CD1c-positive myeloid dendritic cell (primary cell): ENCODE data around the gene S100A9.
"Not testable (repeated sequence)": the region's sequence is repeated elsewhere in the genome, so short reads cannot be mapped to it uniquely, and the experiment has no call there.

Source experiments
- DNase-seq: peaks from one replicate; pipeline ENCODE4 v3.0.0-alpha.2; 2016; ENCODE audit errors: extremely low spot score

The S100A9 gene

DNA sequence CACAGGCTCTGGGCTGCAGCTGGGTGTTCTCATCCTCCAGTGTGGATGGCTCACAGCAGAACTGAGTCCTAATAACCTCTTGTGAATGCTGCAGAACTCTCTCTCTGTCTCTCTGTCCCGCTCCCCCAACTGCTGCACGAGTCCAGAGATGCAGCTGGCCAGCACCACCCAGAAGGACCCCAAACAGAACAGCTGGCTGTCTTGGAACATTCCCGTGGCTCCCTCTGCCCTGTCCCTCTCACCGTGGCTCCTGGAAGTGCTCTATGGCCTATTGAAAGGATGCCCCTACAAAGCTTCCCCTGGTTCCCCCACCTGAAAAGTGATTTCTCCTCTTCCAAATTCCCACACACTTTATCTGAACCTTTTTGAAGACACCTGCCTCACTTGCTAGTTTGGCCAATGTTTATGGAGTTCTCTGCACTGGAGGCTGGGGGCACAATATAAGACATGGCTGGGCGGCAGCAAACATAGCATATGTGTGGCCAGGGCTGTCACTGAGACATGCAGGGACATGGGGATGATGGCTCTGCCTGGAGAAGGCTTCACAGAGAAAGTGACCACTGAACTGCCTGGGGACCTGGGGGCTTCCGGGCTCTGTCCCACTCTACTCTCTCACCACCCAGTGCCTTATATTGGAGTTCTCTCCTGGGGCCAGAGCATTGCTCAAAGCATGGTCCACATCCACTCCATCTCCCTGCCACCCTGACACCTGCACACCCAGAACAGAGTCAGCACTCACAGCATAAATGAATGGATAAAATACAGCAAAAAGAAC lies 48.4 kb downstream of the S100A9 start:
- DNase-seq: not testable (repeated sequence)

DNA sequence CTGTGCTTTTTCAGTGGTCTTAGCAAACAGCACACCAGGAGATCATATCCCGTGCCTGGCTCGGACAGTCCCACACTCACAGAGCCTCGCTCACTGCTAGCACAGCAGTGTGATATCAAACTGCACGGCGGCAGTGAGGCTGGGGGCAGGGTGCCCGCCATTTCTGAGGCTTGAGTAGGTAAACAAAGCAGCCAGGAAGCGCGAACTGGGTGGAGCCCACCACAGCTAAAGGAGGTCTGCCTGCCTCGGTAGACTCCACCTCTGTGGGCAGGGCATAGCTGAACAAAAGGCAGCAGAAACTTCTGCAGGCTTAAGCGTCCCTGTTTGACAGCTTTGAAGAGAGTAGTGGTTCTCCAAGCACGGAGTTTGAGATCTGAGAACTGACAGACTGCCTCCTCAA lies 49.6 kb downstream of the S100A9 start:
- DNase-seq: not testable (repeated sequence)
